ENCODE results near the gene FAM83G.
"Not testable (repeated sequence)": the region's sequence is repeated elsewhere in the genome, so short reads cannot be mapped to it uniquely, and the experiment has no call there.

The FAM83G gene

GRCh38 chr17:18933102-18934058, 71.2 kb downstream of the FAM83G start:
- no peak for TF ChIP-seq CTCF (IDR thresholded peaks at IDR 0.05)
- DNase-seq (ENCODE audit: low spot score), result no peak
- no peak overlapping the region for H3K27ac ChIP-seq
- no peak overlapping the region for H3K4me3 ChIP-seq

- Histone ChIP-seq H3K4me3 (no peak overlapping the region), H3K27ac (no peak overlapping the region)
- no peak for TF ChIP-seq CTCF (IDR thresholded peaks at IDR 0.05)
- DNase-seq (ENCODE audit: low spot score), result no peak
These were observed 72.1 kb downstream of the FAM83G start for GRCh38 chr17:18932360-18933055.

- TF ChIP-seq CTCF (IDR thresholded peaks at IDR 0.05), result no peak
- Histone ChIP-seq H3K4me3 (no peak overlapping the region), H3K27ac (no peak overlapping the region)
- DNase-seq (ENCODE audit: low spot score), result no peak
These were observed 75.9 kb downstream of the FAM83G start for GRCh38 chr17:18928628-18929125.

GRCh38 chr17:18925187-18925586, 79.4 kb downstream of the FAM83G start:
- no peak overlapping the region for H3K27ac ChIP-seq
- DNase-seq (ENCODE audit: low spot score), result no peak
- TF ChIP-seq CTCF (IDR thresholded peaks at IDR 0.05), result no peak
- H3K4me3 ChIP-seq, result no peak overlapping the region

GRCh38 chr17:18922596-18922995, 82.0 kb downstream of the FAM83G start:
- not testable (repeated sequence) for H3K27ac ChIP-seq; H3K4me3 ChIP-seq; DNase-seq (ENCODE audit: low spot score)

- TF ChIP-seq CTCF (IDR thresholded peaks at IDR 0.05), result no peak
- Histone ChIP-seq H3K4me3 (no peak overlapping the region), H3K27ac (no peak overlapping the region)
- DNase-seq (ENCODE audit: low spot score), result no peak
These were observed 82.6 kb downstream of the FAM83G start for GRCh38 chr17:18921912-18922451.

GRCh38 chr17:18921485-18921884, 83.1 kb downstream of the FAM83G start:
- H3K27ac ChIP-seq, result no peak overlapping the region
- no peak overlapping the region for H3K4me3 ChIP-seq
- no peak for TF ChIP-seq CTCF (IDR thresholded peaks at IDR 0.05)
- DNase-seq (ENCODE audit: low spot score), result no peak
